Osteoblast (primary cell): ENCODE measurements around the gene NEK6. TPM values are rescaled to one million over a fixed set of nuclear protein-coding genes. Genes with fewer than 3 reads are reported as not detected.

Source experiments
- DNase-seq: peaks from one replicate; pipeline ENCODE4 v3.0.0; 2011; ENCODE audit warnings: low spot score, mixed read lengths; ENCODE audit not compliant: insufficient read length; ENCODE audit errors: missing footprints
- H2AFZ ChIP-seq: 2 replicates; pipeline ENCODE4 v1.6.0; 2011; ENCODE audit warnings: mild to moderate bottlenecking, low read length
- H3K27ac ChIP-seq: 2 replicates; pipeline ENCODE4 v1.5.1; 2011; ENCODE audit warnings: mild to moderate bottlenecking, low read depth, low read length, moderate library complexity
- H3K27me3 ChIP-seq: 2 replicates; pipeline ENCODE4 v1.6.0; 2012; ENCODE audit warnings: mild to moderate bottlenecking, control low read depth, inconsistent platforms, low read length, moderate library complexity; ENCODE audit not compliant: insufficient read depth
- H3K36me3 ChIP-seq: 2 replicates; pipeline ENCODE4 v1.5.1; 2011; ENCODE audit warnings: mild to moderate bottlenecking, low read length, control low read depth, moderate library complexity; ENCODE audit not compliant: insufficient read depth
- H3K4me1 ChIP-seq: 2 replicates; pipeline ENCODE4 v1.5.1; 2011; ENCODE audit warnings: mild to moderate bottlenecking, low read length, control low read depth, moderate library complexity; ENCODE audit not compliant: insufficient read depth
- H3K4me2 ChIP-seq: 2 replicates; pipeline ENCODE4 v1.6.0; 2011; ENCODE audit warnings: mild to moderate bottlenecking, low read length; ENCODE audit not compliant: insufficient read depth
- H3K4me3 ChIP-seq: fragments of 200-600 bp; sonication (generic); 3 replicates; pipeline ENCODE4 v1.5.1; 2012; ENCODE audit warnings: mild to moderate bottlenecking, low read length, inconsistent platforms; ENCODE audit not compliant: insufficient read depth
- H3K79me2 ChIP-seq: 2 replicates; pipeline ENCODE4 v1.6.0; 2012; ENCODE audit warnings: mild to moderate bottlenecking, low read length, control low read depth, inconsistent platforms; ENCODE audit not compliant: insufficient read depth
- H3K9me3 ChIP-seq: 2 replicates; pipeline ENCODE4 v1.5.1; 2011; ENCODE audit warnings: low read depth, low read length, control low read depth
- H4K20me1 ChIP-seq: 2 replicates; pipeline ENCODE4 v1.6.0; 2012; ENCODE audit warnings: mild to moderate bottlenecking, low read length, control low read depth; ENCODE audit not compliant: insufficient read depth
- total RNA-seq: library from RNA; depleted of rRNA; stranded (reverse); fragments of >200 nt; gene quantifications from 2 replicates; pipeline ENCODE4 v1.2.3, GENCODE V29; 2012
- TF ChIP-seq, protein P1 (sequence below): IDR thresholded peaks from 2 replicates; pipeline ENCODE4 v1.5.1; 2011; ENCODE audit warnings: mild to moderate bottlenecking, low read depth, low read length, moderate library complexity; ENCODE audit errors: extremely low read depth

NEK6 gene
- total RNA-seq, 1 donor: 128 TPM

DNA sequence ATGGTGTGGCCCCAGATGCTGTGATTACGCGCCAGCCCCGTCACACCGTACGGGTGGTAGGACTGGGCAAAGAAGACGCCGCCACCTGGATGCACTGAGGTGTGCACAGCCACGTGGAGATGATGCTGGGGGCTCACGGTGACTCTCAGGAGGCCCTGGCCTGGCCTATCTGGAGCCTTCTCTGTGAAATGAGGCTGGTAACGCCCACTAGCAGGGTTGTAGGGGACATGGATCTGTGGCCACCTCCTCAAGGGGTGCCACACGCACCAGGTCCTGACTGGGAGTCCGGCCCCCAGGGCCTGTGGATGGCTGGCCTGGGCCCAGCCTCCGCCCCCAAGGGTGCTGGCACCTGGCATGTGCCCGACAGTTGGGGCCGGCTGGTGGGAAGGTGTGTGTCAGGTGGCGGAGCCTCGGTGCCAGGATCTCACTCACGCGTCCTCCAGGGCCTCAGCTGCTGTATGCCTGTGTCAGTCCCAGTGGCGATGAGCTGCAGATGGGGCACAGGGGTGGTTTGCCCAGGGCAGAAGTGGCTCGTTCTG lies 32.4 kb downstream of the NEK6 start:
- H3K27ac ChIP-seq: peak overlapping the region; percentile 38
- no peak overlapping the region for H2AFZ ChIP-seq
- H3K4me3 ChIP-seq: no peak overlapping the region
- H3K4me1 ChIP-seq: peaks cover 64% of the 10 kb centered on the region
- no peaks in the 10 kb centered on the region for H3K9me3 ChIP-seq
- no peaks in the 10 kb centered on the region for H3K27me3 ChIP-seq
- no peak overlapping the region for H3K4me2 ChIP-seq
- H3K36me3 ChIP-seq: peaks cover 63% of the 10 kb centered on the region
- DNase-seq: peak; percentile 62
- TF ChIP-seq, protein P1, sequence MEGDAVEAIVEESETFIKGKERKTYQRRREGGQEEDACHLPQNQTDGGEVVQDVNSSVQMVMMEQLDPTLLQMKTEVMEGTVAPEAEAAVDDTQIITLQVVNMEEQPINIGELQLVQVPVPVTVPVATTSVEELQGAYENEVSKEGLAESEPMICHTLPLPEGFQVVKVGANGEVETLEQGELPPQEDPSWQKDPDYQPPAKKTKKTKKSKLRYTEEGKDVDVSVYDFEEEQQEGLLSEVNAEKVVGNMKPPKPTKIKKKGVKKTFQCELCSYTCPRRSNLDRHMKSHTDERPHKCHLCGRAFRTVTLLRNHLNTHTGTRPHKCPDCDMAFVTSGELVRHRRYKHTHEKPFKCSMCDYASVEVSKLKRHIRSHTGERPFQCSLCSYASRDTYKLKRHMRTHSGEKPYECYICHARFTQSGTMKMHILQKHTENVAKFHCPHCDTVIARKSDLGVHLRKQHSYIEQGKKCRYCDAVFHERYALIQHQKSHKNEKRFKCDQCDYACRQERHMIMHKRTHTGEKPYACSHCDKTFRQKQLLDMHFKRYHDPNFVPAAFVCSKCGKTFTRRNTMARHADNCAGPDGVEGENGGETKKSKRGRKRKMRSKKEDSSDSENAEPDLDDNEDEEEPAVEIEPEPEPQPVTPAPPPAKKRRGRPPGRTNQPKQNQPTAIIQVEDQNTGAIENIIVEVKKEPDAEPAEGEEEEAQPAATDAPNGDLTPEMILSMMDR: no peak
- peaks cover 7% of the 10 kb centered on the region for H4K20me1 ChIP-seq
- H3K79me2 ChIP-seq: peaks cover 91% of the 10 kb centered on the region

DNA sequence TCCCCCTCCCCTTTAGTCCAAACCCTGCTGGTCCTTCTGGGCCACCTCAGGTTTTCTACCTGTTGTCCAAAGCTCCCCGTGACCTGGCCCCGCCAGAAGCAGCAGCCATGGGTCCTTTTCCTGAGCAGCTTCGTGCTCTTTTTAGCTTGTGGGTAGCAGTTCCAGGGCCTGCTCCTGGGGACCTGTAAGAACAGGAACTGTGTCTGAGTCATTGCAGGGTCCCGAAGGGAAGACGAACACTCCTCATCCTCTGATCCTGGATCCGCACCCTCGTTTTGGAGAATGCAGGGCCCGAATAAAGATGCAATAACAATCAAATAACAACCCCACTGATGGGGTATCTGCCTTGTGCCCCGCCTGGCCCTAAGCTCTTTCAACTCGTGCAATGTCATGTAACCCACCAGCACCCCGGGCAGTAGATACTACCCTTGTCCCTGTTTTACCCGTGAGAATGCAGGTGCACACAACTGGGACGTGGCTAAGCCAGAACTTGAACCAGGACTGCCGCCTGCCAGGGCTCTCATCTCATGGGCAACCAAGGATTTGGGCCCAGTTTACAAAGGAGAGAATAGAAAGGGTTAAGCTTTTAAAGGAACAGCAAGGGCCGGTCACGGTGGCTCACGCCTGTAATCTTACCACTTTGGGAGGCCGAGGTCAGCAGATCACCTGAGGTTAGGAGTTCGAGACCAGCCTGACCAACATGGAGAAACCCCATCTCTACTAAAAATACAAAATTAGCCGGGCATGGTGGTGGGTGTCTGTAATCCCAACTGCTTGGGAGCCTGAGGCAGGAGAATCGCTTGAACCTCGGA lies 33.2 kb downstream of the NEK6 start:
- no peak overlapping the region for H3K4me2 ChIP-seq
- TF ChIP-seq, protein P1: no peak
- H3K27ac ChIP-seq: peak overlapping the region; percentile 61
- no peaks in the 10 kb centered on the region for H3K9me3 ChIP-seq
- H3K4me1 ChIP-seq: peaks cover 60% of the 10 kb centered on the region
- peaks cover 8% of the 10 kb centered on the region for H4K20me1 ChIP-seq
- no peaks in the 10 kb centered on the region for H3K27me3 ChIP-seq
- peaks cover 94% of the 10 kb centered on the region for H3K79me2 ChIP-seq
- peaks cover 70% of the 10 kb centered on the region for H3K36me3 ChIP-seq
- DNase-seq: peak; percentile 82
- no peak overlapping the region for H2AFZ ChIP-seq
- no peak overlapping the region for H3K4me3 ChIP-seq

DNA sequence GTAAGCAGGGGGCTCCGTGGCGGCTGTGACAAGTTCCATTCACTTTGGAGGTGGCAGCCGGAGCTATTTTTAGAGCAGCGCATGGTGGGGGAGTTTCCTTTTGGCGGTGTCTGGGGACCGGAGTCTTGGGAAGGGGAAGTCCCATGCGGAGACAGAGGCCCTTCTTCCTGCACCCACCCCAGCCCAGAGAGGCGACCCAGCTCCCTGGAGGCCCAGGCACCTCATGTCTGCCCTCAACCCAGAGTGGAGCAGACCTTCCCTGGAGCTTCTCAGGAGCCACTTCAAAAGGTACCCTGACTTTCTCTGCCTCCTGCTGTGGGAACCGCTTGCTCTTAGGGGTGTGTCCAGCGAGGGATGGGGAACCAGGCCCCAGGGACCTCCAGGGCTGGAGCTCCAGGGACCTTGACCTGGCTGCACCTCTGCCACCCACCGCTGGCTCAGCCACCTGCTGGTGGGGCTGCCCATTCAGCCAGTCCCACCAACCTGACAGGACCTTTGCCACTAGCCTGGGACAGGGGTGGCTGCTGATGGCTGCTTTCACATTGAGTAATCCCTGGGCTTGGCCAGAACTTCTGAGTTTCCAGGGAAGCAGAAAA lies 34.1 kb downstream of the NEK6 start:
- H3K27ac ChIP-seq: peak overlapping the region; percentile 61

More for the DNA sequence above, 34.1 kb downstream of the NEK6 start:
- no peak overlapping the region for H3K4me2 ChIP-seq
- H3K4me3 ChIP-seq: no peak overlapping the region
- no peaks in the 10 kb centered on the region for H3K9me3 ChIP-seq
- H4K20me1 ChIP-seq: peaks cover 7% of the 10 kb centered on the region
- H3K79me2 ChIP-seq: peaks cover 100% of the 10 kb centered on the region
- peak; percentile 71 for DNase-seq
- TF ChIP-seq, protein P1: no peak
- no peaks in the 10 kb centered on the region for H3K27me3 ChIP-seq
- H3K4me1 ChIP-seq: peaks cover 58% of the 10 kb centered on the region
- H2AFZ ChIP-seq: no peak overlapping the region
- peaks cover 76% of the 10 kb centered on the region for H3K36me3 ChIP-seq
